Stimulated activated CD4-positive, alpha-beta T cell treated with anti-CD3 and anti-CD28 coated beads, Interleukin-4, amount 100 ng/mL, for 48 hours (primary cell): ENCODE measurements around the gene CHPT1.

Experiments
- DNase-seq, 2 donors: peaks; one replicate each; pipeline ENCODE4 v3.0.0-alpha.2; 2020; ENCODE audit warnings: low read depth in 2 of 2

Gene CHPT1

DNA sequence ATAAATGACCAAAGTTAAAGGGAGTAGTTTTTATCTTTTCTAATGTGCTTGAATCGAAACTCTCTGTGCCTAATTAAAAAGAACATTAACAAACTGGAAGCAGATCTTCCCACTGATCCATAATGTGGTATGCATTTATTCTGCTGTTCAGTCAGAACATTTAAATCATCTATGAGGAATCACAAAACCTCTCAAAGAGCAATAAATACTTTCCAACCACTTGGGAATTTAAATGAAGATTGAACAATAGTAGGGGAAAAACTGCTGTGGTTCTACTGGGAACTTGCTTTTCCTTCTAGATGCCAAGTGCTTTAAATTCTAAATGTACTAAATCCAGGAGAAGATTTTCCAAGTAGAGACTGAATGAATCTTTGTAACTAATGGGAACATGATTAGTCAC, 12.3 kb upstream of the CHPT1 start:
- no peak for DNase-seq

- DNase-seq: no peak
Measured at GRCh38 chr12:101686176-101686575, 11.3 kb upstream of the CHPT1 start.

GRCh38 chr12:101690544-101691098, 6.8 kb upstream of the CHPT1 start:
- DNase-seq: no peak

DNA sequence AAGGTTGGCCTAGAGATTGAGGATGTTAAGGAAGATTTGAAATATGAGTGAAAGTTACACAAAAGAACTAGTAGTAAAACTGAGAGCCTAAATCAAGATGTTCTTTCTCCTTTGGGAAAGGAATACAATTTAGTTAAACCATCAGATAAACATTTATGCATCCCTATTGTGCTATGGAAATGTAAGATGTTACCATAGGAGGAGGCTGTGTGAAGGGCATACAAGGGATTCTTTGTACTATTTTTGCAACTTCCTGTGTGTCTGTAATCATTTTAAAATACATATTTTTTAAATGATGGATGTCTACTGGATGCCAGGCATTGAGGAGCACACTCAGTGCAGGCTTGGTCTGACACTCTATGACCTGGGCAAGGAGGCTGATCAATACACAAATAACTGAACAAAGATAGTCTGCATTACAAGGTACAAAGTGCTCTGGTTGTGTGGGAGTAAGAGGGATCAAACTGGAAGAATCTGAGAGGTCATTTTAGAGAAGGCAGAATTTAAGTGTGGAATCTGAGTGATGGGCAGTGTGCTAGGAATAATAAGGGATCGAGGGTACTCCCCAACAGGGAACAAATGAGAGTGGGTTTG, 5.8 kb upstream of the CHPT1 start:
- no peak for DNase-seq

GRCh38 chr12:101694297-101694848, 3.1 kb upstream of the CHPT1 start:
- no peak for DNase-seq

GRCh38 chr12:101694986-101695385, 2.5 kb upstream of the CHPT1 start:
- no peak for DNase-seq

DNA sequence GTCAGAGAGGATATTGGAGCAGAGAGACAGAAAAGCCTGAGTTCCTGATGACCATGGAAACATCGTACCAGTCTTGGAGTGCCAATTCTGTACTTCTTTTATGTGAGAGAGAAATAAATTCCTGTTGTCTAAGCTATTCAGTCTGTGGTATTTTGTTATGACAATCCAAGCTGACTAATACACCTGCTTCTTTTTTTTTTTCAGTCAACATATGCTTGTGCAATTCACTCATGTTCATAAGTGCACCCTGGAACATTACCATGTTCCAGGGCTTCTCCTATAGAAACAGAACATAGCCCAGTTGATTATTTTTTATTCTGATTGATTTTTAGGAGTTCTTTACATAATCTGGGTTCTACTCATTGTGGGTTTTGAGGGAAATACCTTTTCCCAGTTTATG, 1.7 kb upstream of the CHPT1 start:
- DNase-seq: no peak

GRCh38 chr12:101696251-101697196, 916 bp upstream of the CHPT1 start:
- DNase-seq: no peak

GRCh38 chr12:101697930-101698799, 725 bp downstream of the CHPT1 start:
- DNase-seq: peak in 1 of 2 donors; percentile 8

DNA sequence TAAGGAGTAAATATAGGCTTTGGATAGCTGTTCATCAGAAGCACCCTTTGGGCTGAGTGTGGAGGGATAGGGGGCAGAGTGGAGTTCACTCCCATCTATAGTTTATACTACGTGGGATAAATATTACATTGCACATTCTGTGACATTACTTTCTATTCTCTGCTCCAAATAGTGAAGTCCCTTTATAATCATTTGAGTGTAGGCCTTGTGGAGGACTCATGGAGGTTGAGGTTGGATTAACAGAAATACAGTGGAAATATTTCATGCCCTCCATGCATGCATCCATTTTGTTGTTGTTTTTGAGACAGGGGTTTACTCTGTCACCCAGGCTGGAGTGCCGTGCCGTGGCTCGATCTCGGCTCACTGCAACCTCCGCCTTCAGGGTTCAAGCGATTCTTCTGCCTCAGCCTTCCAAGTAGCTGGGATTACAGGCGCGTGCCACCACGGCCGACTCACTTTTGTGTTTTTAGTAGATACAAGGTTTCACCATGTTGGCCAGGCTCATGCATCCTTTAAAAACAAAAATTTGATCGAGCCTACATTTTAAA, 1.4 kb downstream of the CHPT1 start:
- no peak for DNase-seq

DNA sequence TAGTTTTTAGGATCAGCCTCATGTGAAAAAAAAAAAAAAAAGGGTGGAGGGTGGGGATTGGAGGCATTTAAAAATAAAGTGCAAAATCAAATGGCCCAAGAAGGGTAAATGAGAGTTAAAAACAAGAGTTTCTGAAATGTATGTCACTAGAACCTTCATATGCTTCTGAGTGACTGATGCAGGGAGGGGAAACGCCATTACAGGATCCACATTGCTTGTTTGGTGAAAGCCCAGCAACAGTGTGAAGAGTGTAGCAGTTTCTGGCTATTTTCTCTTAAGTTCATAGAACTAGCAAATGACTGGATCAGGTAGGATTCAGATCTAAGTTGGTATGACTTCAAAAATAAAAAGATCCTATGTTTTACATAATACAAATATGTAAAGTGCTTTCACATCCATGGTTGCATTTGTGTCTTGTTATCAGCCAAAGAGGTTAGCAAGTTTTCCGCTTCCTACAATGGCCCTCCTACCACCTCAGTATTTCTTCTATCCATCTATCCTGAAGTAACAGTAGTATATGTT, 2.9 kb downstream of the CHPT1 start:
- DNase-seq: no peak

DNA sequence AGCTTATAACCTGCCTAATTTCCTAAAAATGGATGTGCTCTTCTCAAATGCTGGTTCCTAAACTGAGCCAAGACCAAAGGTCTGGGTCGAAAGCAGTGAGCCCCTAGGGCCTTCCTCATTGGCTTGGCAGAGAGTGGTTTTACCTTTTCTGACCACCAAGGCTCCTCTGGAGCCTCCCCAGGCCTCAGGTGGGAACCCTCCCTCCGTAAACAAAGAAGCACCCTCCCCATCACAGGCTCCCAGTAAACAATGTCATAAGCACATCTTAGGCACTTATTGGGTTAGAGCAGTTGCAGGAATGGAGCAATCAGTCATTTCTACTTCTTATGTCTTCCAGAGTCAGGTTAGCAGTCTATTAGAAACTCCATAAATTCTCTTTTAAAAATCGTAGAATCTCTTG, 6.0 kb downstream of the CHPT1 start:
- DNase-seq: no peak

DNA sequence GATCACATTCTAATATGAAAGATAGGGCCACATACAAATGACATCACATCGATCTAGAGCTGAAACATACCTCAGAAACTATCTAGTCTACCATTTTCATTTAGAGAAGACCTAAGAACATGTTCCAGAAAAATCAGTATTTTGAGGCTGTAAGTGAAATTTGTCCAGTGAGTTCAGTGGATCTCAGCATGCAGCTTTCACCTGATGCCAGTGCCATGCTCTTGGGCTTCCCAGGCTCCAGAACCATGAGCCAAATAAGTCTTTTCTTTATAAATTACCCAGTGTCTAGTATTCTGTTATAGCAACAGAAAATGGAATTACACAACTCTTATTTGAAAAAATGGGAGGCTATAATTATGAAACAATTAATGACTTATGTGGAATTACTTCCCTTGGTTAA, 9.0 kb downstream of the CHPT1 start:
- no peak for DNase-seq

- DNase-seq: no peak
Measured at GRCh38 chr12:101707131-101707782, 9.8 kb downstream of the CHPT1 start.

- DNase-seq: no peak
Measured at GRCh38 chr12:101710288-101710687, 12.8 kb downstream of the CHPT1 start.

- DNase-seq: no peak
Measured at GRCh38 chr12:101713059-101713682, 15.7 kb downstream of the CHPT1 start.

GRCh38 chr12:101713930-101714329, 16.5 kb downstream of the CHPT1 start:
- DNase-seq: no peak

- no peak for DNase-seq
Measured at GRCh38 chr12:101714877-101715444, 17.5 kb downstream of the CHPT1 start.

DNA sequence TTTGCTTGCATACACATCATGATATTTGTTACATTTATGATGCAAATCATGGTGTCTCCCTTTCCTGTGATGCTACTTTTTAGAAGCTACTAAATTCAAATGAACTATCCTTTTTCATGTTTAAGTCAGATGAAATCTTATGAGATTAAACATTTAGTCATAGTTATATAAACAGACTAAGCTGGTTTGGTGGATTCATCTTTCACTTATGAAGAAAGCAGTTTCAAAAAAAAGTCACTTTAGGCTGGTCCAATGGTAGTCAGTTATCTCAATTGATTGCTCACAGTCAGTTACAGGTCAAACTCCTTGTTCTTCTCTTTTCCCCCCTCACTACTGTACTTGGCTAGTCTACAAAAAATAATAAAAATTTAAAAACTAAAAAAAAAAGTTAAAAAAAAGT, 22.1 kb downstream of the CHPT1 start:
- no peak for DNase-seq

DNA sequence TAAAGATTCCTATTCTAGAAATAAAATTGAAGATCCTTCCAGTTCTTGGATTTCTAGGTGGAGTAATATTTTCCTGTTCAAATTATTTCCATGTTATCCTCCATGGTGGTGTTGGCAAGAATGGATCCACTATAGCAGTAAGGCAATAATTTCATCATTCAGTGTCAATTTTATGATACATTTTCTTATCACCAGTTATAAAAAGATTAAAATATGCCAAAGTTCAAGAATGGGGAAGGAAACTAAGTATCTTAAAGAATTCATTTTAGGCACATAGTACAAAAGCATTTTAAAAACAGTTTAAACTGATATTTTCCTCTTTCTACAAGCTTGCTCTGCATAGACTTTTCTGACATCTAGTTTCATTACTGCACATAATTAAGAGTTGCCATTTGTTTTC, 22.7 kb downstream of the CHPT1 start:
- no peak for DNase-seq
